ENCODE data around the gene SLC43A3.

SLC43A3 gene

GRCh38 chr11:57418131-57418530 lies 8.8 kb downstream of the SLC43A3 start:
- Histone ChIP-seq H3K9ac (ENCODE audit: low read length) (no peak overlapping the region), H2AFZ (ENCODE audit: low read depth, low read length) (no peak overlapping the region), H3K4me1 (ENCODE audit: low read length) (peaks cover 100% of the 10 kb centered on the region), H3K4me2 (ENCODE audit: low read length) (peak overlapping the region; percentile 28), H3K27me3 (ENCODE audit: low read depth, low read length) (no peaks in the 10 kb centered on the region), H3K36me3 (replicated peaks; ENCODE audit: low read depth, low read length) (peaks cover 93% of the 10 kb centered on the region), H3K79me2 (ENCODE audit: low read length) (peaks cover 100% of the 10 kb centered on the region), H3K9me3 (ENCODE audit: insufficient read depth, low read length) (no peaks in the 10 kb centered on the region), H4K20me1 (ENCODE audit: insufficient read depth, low read length) (peaks cover 98% of the 10 kb centered on the region), H3K4me3 (ENCODE audit: low read length) (no peak overlapping the region), H3K27ac (ENCODE audit: low read length) (peak overlapping the region; percentile 94)
- TF ChIP-seq CTCF (IDR thresholded peaks at IDR 0.05; ENCODE audit: low read depth, low read length), result no peak
- no peak for TF ChIP-seq EZH2phosphoT487 (IDR thresholded peaks at IDR 0.05; ENCODE audit: low read depth)

- H3K9ac ChIP-seq (ENCODE audit: low read length), result peak overlapping the region; percentile 42
- H3K4me2 ChIP-seq (ENCODE audit: low read length), result peak overlapping the region; percentile 28
- no peak overlapping the region for H2AFZ ChIP-seq (ENCODE audit: low read depth, low read length)
- H3K27ac ChIP-seq (ENCODE audit: low read length), result peak overlapping the region; percentile 94
- H3K79me2 ChIP-seq (ENCODE audit: low read length), result peaks cover 100% of the 10 kb centered on the region
- peaks cover 97% of the 10 kb centered on the region for H4K20me1 ChIP-seq (ENCODE audit: insufficient read depth, low read length)
- no peaks in the 10 kb centered on the region for H3K9me3 ChIP-seq (ENCODE audit: insufficient read depth, low read length)
- peaks cover 92% of the 10 kb centered on the region for H3K36me3 ChIP-seq (replicated peaks; ENCODE audit: low read depth, low read length)
- H3K4me1 ChIP-seq (ENCODE audit: low read length), result peaks cover 95% of the 10 kb centered on the region
- no peaks in the 10 kb centered on the region for H3K27me3 ChIP-seq (ENCODE audit: low read depth, low read length)
- no peak for TF ChIP-seq EZH2phosphoT487 (IDR thresholded peaks at IDR 0.05; ENCODE audit: low read depth)
- TF ChIP-seq CTCF (IDR thresholded peaks at IDR 0.05; ENCODE audit: low read depth, low read length), result no peak
- no peak overlapping the region; the same call in 1 of the 2 replicates for H3K4me3 ChIP-seq (ENCODE audit: low read length)
Observed at GRCh38 chr11:57417056-57417455, 9.9 kb downstream of the SLC43A3 start.

GRCh38 chr11:57416436-57416835 lies 10.5 kb downstream of the SLC43A3 start:
- Histone ChIP-seq H3K9me3 (ENCODE audit: insufficient read depth, low read length) (no peaks in the 10 kb centered on the region), H3K4me1 (ENCODE audit: low read length) (peaks cover 91% of the 10 kb centered on the region), H3K9ac (ENCODE audit: low read length) (peak overlapping the region; percentile 42), H2AFZ (ENCODE audit: low read depth, low read length) (no peak overlapping the region), H3K27ac (ENCODE audit: low read length) (peak overlapping the region; percentile 94), H3K36me3 (replicated peaks; ENCODE audit: low read depth, low read length) (peaks cover 90% of the 10 kb centered on the region), H4K20me1 (ENCODE audit: insufficient read depth, low read length) (peaks cover 92% of the 10 kb centered on the region), H3K27me3 (ENCODE audit: low read depth, low read length) (no peaks in the 10 kb centered on the region), H3K4me3 (ENCODE audit: low read length) (0 out of 2 replicates have a peak overlapping the region, but pooled peaks have one; percentile 2), H3K4me2 (ENCODE audit: low read length) (peak overlapping the region; percentile 28), H3K79me2 (ENCODE audit: low read length) (peaks cover 98% of the 10 kb centered on the region)
- TF ChIP-seq EZH2phosphoT487 (IDR thresholded peaks at IDR 0.05; ENCODE audit: low read depth) (no peak), CTCF (IDR thresholded peaks at IDR 0.05; ENCODE audit: low read depth, low read length) (no peak)

GRCh38 chr11:57414612-57415212 lies 12.2 kb downstream of the SLC43A3 start:
- Histone ChIP-seq H3K4me1 (ENCODE audit: low read length) (peaks cover 86% of the 10 kb centered on the region), H3K27ac (ENCODE audit: low read length) (peak overlapping the region; percentile 94), H3K36me3 (replicated peaks; ENCODE audit: low read depth, low read length) (peaks cover 89% of the 10 kb centered on the region), H3K9me3 (ENCODE audit: insufficient read depth, low read length) (no peaks in the 10 kb centered on the region), H4K20me1 (ENCODE audit: insufficient read depth, low read length) (peaks cover 88% of the 10 kb centered on the region), H3K27me3 (ENCODE audit: low read depth, low read length) (no peaks in the 10 kb centered on the region), H3K4me3 (ENCODE audit: low read length) (peak overlapping the region; percentile 30), H2AFZ (ENCODE audit: low read depth, low read length) (no peak overlapping the region), H3K4me2 (ENCODE audit: low read length) (peak overlapping the region; percentile 35), H3K79me2 (ENCODE audit: low read length) (peaks cover 95% of the 10 kb centered on the region), H3K9ac (ENCODE audit: low read length) (peak overlapping the region; percentile 17; the same call in 1 of the 2 replicates)
- TF ChIP-seq CTCF (IDR thresholded peaks at IDR 0.05; ENCODE audit: low read depth, low read length) (no peak), EZH2phosphoT487 (IDR thresholded peaks at IDR 0.05; ENCODE audit: low read depth) (no peak)

Data from OCI-LY3 (cell line).